GM19193 (cell line): ENCODE data around the gene NFRKB.

Experiments used
- POLR2A ChIP-seq: IDR thresholded peaks from 4 replicates; pipeline ENCODE4 v1.6.1; 2011; ENCODE audit not compliant: insufficient read depth, insufficient read length; ENCODE audit errors: extremely low read depth

NFRKB gene

GRCh38 chr11:129895126-129896041 lies at the start of gene NFRKB:
NFRKB (minus strand) TSS chr11:129895578; CDS start chr11:129892849, 2,729 bp downstream.
- peak; percentile 72 for TF ChIP-seq POLR2A

GRCh38 chr11:129944696-129945095 lies 49.3 kb upstream of the NFRKB start:
- TF ChIP-seq POLR2A = no peak

GRCh38 chr11:129943036-129943435 lies 47.7 kb upstream of the NFRKB start:
- no peak for TF ChIP-seq POLR2A

- no peak for TF ChIP-seq POLR2A
These were observed 44.1 kb upstream of the NFRKB start for GRCh38 chr11:129939510-129939909.

GRCh38 chr11:129938764-129939163 lies 43.4 kb upstream of the NFRKB start:
- no peak for TF ChIP-seq POLR2A

GRCh38 chr11:129937592-129938238 lies 42.3 kb upstream of the NFRKB start:
- TF ChIP-seq POLR2A = no peak

GRCh38 chr11:129935723-129936122 lies 40.3 kb upstream of the NFRKB start:
- no peak for TF ChIP-seq POLR2A

- TF ChIP-seq POLR2A = no peak
These were observed 38.5 kb upstream of the NFRKB start for GRCh38 chr11:129933891-129934290.

- TF ChIP-seq POLR2A = no peak
These were observed 37.9 kb upstream of the NFRKB start for GRCh38 chr11:129933262-129933661.

- no peak for TF ChIP-seq POLR2A
These were observed 37.1 kb upstream of the NFRKB start for GRCh38 chr11:129932381-129933067.

GRCh38 chr11:129930743-129931142 lies 35.4 kb upstream of the NFRKB start:
- no peak for TF ChIP-seq POLR2A

GRCh38 chr11:129930296-129930695 lies 34.9 kb upstream of the NFRKB start:
- TF ChIP-seq POLR2A = no peak

GRCh38 chr11:129929721-129930120 lies 34.3 kb upstream of the NFRKB start:
- TF ChIP-seq POLR2A = no peak

GRCh38 chr11:129928923-129929692 lies 33.7 kb upstream of the NFRKB start:
- TF ChIP-seq POLR2A = no peak

GRCh38 chr11:129922674-129923073 lies 27.3 kb upstream of the NFRKB start:
- no peak for TF ChIP-seq POLR2A
